Cardiac fibroblast (primary cell): ENCODE data around the gene DPYSL4.
A peak's percentile ranks its signal among the peaks of the same experiment; 100 is the strongest.

ENCODE experiments used
- DNase-seq, 2 donors: peaks; one replicate each; pipeline versions ENCODE4 v3.0.0 to v3.0.0-alpha.2; 2010; ENCODE audit warnings: low read depth in 2 of 2
- H3K4me3 ChIP-seq, 2 donors: replicated peaks in 1 of 2; 1 replicate in 1 of 2; 2 replicates in 1 of 2; pipeline ENCODE4 v1.5.1; 2011; ENCODE audit warnings: low read depth in 2 of 2, low read length in 2 of 2, mild to moderate bottlenecking in 2 of 2, moderate library complexity in 1 of 2
- CTCF ChIP-seq: IDR thresholded peaks from one replicate; pipeline ENCODE4 v1.5.1; 2011; ENCODE audit warnings: low read depth, mild to moderate bottlenecking, low read length, inconsistent platforms

Gene DPYSL4

GRCh38 chr10:132188331-132188730 is 1.6 kb downstream of the DPYSL4 start:
- DNase-seq: no peak
- no peak for TF ChIP-seq CTCF
- peak overlapping the region in 1 of 2 donors; percentile 58 for H3K4me3 ChIP-seq

GRCh38 chr10:132189016-132189415 is 2.3 kb downstream of the DPYSL4 start:
- TF ChIP-seq CTCF: no peak
- DNase-seq: no peak
- H3K4me3 ChIP-seq: no peak overlapping the region

GRCh38 chr10:132189810-132190422 is 3.2 kb downstream of the DPYSL4 start:
- DNase-seq: no peak
- TF ChIP-seq CTCF: no peak
- no peak overlapping the region for H3K4me3 ChIP-seq

GRCh38 chr10:132192076-132192975 is 5.6 kb downstream of the DPYSL4 start:
- no peak for DNase-seq
- TF ChIP-seq CTCF: no peak
- no peak overlapping the region for H3K4me3 ChIP-seq

GRCh38 chr10:132192991-132193665 is 6.4 kb downstream of the DPYSL4 start:
- H3K4me3 ChIP-seq: no peak overlapping the region
- TF ChIP-seq CTCF: no peak
- DNase-seq: no peak

- no peak for TF ChIP-seq CTCF
- peak in 1 of 2 donors; percentile 21 for DNase-seq
- no peak overlapping the region for H3K4me3 ChIP-seq
Observed at GRCh38 chr10:132193907-132194552, 7.3 kb downstream of the DPYSL4 start.
